ENCODE data around the gene PGPEP1.
"Not testable (repeated sequence)": the region's sequence is repeated elsewhere in the genome, so short reads cannot be mapped to it uniquely, and the experiment has no call there.

The PGPEP1 gene

GRCh38 chr19:18373407-18373891 is 33.1 kb downstream of the PGPEP1 start:
- DNase-seq = no peak

DNA sequence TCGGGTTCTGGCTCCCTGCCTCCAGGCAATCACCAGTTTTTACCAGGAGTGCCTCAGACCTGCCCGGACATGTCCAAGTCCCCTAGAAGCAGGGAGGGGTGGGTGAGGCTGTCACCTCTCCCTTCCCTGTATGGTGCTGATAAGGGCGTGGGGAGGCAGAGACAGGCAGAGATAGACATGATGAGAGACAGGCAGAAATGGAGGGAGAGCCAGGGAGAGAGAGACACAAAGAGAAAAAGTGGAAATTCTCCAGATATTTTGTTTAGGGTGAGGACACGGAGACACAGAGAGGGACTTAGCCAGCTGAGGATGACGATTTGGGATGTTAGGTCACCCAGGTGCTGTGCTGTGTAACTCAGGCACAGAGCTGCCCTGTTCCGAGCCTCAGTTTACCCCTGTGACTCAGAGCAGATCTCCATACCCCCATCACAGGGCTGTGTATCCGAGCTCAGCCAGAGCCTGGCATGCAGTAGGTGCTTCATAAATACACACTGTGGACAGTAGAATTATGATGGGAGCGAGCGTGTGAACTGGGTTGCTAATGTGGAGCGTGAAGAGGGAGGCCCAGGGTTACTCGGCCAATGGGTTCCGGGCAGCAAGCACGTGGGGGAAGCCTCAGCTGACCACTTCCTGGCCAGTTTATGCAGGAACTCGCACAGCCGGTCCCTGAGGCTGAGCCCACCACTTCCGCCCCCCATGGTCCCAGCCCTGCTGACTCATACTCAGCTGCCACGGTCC is 33.7 kb downstream of the PGPEP1 start:
- DNase-seq = peak; percentile 87

- DNase-seq = peak; percentile 48
Measured at GRCh38 chr19:18377026-18377425, 36.6 kb downstream of the PGPEP1 start.

DNA sequence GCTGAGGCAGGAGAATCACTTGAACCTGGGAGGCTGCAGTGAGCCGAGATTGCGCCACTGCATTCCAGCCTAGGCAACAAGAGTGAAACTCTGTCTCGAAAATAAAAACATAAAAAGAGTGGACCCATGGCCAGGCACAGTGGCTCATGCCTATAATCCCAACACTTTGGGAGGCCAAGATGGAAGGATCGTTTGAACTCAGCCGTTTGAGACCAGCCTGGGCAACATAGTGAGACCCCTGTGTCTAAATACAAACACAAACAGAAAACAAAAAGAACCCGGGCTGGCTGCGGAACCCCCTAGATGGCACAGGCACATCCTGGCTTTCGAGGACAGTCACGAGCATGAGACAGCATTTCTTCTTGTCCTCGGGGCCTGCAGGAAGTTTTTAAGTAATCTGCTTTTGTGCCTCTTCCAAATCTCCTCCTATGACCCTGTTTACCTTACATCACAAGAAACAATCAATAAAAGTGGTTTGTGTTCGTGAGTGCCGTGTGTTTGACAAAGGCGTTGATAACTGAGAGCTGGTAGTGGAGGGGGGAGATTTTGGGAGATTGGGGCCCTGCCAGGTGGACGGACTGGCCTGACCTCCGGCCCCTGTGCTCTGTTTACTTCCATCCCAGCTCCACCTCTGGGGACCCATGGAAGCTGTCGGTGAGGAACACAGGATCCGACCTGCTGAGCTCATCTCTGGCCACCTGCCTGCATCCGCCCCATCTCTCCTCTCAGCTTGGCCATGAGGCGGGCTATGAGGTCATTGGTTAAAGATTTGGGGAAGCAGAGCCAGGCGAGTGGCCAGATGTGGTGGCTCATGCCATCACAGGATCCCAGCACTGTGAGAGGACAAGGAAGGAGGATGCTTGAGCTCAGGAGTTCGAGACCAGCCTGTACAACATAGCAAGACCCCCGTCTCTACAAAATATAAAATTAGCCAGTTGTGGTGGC is 39.7 kb downstream of the PGPEP1 start:
- DNase-seq = peak; percentile 49

DNA sequence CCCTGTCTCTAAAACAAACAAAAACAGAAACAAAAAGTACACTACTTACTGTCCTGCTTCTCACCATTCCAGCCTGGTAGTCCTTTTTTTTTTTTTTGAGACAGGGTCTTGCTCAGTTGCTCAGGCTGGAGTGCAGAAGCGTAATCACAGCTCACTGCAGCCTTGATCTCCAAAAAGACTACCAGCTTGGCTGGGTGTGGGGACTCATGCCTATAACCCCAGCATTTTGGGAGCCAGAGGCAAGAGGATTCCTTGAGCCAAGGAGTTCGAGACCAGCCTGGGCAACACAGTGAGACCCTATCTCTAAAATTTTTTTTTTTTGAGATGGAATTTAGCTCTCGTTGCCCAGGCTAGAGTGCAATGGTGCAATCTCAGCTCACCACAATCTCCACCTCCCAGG is 40.4 kb downstream of the PGPEP1 start:
- no peak for DNase-seq

GRCh38 chr19:18383622-18384021 is 43.2 kb downstream of the PGPEP1 start:
- DNase-seq = not testable (repeated sequence)

DNA sequence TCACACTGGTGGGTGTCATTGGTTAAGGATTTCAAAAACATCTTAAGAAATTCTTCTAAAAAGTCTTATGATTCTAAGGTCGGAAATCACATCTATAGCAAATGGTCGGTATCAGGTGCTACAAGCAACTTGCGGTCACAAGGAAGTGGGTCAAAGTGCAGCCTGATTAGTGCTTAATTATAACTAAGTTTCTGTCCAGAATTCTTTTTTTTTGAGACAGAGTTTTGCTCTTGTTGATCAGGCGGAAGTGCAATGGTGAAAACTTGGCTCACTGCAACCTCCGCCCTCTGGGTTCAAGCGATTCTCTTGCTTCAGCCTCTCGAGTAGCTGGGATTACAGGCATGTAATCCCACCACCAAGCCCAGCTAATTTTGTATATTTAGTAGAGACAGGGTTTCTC is 44.4 kb downstream of the PGPEP1 start:
- no peak for DNase-seq

DNA sequence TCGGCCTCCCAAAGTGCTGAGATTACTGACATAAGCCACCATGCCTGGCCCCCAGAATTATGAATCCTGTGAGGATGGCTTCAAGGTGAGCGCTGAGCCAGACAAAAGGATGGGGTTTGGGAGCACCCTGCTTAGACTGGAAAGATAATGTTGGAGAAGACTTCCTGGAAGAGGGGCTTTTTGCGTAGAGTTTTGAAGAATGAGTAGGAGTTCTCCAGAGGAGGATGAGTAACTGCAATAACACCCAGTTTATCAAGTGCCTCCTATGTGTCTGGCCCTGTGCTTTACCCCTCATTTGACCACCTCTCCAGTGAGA is 44.9 kb downstream of the PGPEP1 start:
- no peak for DNase-seq

- no peak for DNase-seq
Measured at GRCh38 chr19:18385675-18386542, 45.5 kb downstream of the PGPEP1 start, which contains the start of gene GDF15. Gene GDF15 (plus strand): TSS chr19:18386158. CDS start chr19:18386190, 32 bp downstream.

DNA sequence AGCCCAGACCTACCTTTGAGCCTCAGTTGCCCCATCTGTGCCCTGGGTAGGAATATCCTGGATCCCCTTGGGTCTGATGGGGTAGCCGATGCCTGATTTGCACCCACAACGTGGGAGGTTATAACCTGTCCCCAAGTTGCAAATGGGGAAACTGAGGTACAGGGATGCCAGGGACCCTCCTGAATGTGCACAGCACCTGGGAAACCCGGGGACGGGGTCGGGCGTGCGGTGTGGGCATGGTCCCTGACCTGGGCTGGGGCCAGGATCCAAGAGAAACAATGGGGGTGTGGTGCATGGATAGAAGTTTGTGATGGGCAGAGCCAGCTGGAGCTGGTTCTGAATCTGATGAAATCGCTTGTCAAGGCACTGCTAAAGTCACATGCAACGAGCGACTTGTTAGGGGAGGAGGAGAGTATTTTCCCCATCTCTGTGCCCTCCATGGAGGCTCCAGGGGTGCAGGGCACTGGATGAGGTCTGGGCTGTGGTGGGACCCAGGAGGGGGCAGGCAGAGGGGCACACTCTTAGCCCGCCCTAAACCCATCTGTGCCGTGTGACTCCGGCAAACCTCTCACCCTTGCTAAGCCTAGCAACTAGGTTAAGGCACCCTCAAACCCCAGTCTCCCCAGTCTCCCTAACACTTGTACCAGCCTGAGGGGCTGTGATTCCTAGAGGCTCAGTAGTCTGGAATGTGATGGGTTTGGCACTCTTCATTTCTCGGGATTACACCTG is 46.3 kb downstream of the PGPEP1 start:
- DNase-seq = no peak

- DNase-seq = peak; percentile 62
Measured at GRCh38 chr19:18388100-18388959, 47.9 kb downstream of the PGPEP1 start.

DNA sequence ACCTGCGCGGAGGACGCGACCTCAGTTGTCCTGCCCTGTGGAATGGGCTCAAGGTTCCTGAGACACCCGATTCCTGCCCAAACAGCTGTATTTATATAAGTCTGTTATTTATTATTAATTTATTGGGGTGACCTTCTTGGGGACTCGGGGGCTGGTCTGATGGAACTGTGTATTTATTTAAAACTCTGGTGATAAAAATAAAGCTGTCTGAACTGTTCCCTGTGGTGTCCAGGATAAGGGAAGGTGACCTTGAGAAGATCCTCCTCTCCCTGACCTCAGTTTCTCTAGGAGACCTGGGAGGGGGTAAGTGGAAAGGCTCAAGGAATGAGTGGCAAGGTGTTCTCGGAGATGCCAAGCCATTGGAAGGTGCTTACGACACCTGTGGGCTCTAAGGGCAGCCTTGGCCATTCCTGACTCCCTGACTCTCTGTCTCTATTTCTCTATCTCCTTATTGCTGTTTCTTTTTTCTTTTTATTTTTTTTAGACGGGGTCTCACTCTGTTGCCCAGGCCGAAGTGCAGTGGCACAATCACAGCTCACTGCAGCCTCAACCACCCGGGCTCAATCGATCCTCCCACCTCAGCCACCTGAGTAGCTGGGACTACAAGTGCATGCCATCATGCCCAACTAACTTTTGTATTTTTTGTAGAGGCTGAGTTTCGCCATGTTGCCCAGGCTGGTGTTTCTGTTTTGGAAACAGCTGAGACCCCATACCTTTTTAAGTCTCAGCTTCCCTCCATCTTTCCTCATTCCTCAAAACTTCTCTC is 48.7 kb downstream of the PGPEP1 start:
- DNase-seq = no peak

DNA sequence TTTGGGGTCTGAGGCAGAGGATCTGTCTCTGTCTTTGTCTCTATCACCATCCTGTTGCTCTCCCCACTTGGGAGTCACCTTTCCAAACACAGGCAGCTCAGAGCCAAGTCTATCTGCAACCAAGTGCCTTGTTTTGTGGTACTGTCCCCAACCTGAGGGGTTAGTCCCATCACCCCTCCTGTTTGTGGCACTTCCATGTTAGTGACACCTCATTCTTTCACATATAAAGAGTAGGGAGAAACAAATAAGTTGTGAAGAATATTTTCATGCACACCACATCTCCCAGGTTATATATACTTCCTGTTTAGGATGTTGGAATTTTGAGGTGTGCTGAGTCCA is 49.3 kb downstream of the PGPEP1 start:
- no peak for DNase-seq

DNA sequence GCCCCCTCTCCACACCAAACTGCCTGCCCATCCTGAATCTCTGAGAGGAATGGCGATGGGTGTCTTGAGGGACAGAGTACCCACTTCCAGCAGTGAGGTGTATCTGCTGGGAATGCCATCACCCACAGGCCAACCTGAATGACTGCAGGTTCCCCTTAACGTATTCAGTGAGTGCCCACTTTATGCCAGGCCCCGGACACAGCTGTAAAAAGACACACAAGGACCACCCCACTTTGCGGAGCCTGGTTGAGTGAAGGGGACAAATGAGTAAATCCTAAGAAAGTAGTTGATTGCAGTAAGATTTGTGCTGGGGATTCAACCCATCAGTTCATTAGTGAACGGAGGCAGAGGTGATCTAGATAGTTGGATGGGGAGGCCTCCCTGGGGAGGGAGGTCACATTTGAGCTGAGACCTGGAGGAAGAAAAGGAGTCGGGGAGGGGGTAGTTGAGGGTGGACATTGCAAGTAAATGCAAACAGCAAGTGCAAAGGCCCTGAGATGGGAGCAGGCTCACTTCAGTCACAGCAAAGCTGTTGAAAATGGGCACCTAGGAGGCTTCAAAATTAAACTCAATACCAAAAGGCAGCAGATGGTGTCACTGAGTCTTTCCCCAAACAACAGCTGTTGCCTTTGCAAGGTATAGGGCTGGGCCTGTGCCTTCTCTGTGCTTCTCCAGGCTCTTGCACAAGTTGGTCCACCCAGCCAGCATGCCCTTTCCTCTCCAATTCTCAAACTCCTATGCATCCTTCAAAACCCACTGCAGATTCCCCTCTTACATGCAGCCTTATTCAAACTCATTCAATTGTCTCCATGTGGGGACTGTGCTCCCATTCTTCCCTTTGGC is 49.9 kb downstream of the PGPEP1 start:
- DNase-seq = no peak

DNA sequence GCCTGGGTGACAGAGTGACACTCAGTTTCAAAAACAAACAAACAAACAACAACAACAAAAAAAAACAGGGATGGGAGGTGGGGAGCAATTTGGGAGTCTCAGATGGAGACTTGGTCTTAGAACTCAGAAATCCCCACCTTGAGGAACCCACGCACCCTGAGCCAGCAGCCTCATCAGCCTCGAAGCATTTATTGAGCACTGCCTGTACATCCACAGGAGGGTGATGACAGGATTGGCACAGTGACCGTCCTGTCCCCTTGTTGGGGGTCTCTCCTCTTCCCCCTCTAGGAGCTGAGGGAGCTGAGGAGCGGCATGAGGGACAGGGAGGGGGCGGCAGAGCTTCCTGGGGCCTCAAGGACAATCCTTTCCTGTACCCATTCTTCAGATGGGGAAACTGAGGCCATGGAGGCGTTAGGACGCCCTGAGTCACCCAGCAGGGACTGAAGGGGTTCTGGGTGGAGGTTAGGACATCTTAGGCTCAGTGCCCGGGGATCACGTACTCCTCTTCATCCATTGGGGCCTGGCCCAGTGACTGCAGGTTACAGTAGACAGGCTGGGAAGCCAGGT is 51.2 kb downstream of the PGPEP1 start:
- no peak for DNase-seq

- no peak for DNase-seq
Measured at GRCh38 chr19:18392417-18392816, 52.0 kb downstream of the PGPEP1 start.

GRCh38 chr19:18392926-18393325 is 52.5 kb downstream of the PGPEP1 start:
- DNase-seq = no peak

DNA sequence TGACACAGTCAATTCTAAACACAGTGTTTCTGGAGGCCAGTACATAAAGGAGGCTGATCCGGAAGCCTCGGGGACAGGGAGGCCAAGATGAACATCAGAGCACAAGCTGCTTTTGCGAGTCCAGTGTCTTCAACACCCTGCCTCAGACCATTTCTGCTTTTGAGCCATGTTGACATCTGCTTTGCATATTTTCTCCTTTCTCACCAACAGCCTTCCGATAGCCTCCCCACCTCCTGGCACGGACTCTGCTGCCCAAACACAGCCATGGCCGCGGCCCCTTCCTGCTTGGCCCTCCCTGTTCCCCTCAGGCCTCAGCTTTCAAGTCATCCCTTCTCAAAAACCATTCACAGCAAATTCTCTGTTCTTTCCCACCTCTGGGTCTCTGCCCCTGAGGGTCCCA is 53.4 kb downstream of the PGPEP1 start:
- no peak for DNase-seq
